Hepatic stellate cell (primary cell): ENCODE measurements around the gene BROX.
A peak's percentile ranks its signal among the peaks of the same experiment; 100 is the strongest.
"Not testable (repeated sequence)": the region's sequence is repeated elsewhere in the genome, so short reads cannot be mapped to it uniquely, and the experiment has no call there.

Experiments
- DNase-seq: peaks from one replicate; pipeline ENCODE4 v3.0.0; 2011; ENCODE audit warnings: low spot score

BROX gene, protein sequence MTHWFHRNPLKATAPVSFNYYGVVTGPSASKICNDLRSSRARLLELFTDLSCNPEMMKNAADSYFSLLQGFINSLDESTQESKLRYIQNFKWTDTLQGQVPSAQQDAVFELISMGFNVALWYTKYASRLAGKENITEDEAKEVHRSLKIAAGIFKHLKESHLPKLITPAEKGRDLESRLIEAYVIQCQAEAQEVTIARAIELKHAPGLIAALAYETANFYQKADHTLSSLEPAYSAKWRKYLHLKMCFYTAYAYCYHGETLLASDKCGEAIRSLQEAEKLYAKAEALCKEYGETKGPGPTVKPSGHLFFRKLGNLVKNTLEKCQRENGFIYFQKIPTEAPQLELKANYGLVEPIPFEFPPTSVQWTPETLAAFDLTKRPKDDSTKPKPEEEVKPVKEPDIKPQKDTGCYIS

DNA sequence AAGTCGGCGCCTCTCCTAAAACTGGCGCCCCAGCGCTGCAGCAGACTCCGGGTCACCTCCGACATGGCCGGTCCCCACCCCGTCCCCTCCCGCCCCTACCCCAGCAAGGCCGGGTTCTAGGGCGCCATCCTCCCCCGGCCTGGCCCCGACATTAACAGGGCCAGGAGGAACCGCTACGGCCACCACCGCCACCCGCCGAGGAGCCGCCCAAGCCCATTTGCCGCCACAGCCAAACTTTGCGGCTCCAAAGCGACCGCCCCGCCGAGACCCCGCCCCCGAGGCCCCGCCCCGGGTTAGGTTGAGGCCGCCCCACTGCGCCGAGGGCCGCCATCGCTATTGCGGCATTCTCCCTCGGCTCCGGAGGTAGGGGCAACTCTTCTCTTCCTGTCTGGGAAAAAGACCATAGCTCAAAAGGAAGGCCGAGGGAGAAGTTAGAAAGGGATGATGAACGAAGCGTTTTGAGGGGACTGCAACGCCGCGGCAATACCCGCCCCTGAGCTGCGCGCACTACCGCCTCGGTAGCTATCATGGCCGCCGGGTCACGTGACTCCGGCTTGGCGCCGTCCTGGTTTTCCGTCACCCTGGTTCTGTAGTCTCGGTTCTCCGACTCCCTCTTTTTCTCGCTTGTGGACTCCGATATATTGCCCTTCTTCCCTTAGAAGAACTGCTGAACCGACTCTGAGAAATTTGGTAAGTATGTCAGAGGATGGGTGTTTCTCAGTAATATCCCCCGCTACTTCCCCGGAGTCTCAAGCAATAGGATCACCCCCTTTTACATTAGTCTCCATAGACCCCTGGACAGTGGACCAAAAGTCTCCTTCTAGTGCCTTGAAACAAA, at the start of gene BROX, which contains the start of gene AIDA:
Gene BROX, plus strand, starts transcription at position 312 of the 838 bp plus-strand sequence. CDS start 3,136 bp downstream, outside the sequence.
Gene AIDA, minus strand, starts transcription at position 239 of the 838 bp plus-strand sequence. Its CDS starts 174 bp downstream, at position 65.
- DNase-seq, result peak; percentile 89

DNA sequence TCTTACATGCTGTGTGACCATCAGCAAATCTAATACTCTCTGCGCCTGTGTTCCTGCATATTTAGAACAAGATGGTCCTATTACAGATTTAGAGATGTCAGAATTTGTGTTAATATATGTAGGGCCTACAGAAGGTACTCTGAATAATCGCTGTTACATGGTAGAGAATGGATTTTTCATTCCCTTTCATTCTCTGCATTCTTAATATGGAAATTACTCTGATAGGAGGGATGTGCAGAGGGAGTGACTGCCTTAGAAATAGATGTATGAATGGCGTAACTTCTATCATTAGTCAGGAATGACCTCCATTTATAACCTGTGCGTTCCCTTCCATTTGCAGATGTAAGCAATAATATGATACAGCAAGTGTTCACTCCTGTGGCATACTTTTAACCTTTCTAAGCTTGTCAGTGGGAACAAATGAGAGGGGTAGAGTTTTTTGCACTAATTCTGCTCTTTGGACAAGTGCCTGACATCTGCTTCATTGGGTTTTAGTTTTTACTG, 48.9 kb upstream of the BROX start:
- DNase-seq, result no peak

DNA sequence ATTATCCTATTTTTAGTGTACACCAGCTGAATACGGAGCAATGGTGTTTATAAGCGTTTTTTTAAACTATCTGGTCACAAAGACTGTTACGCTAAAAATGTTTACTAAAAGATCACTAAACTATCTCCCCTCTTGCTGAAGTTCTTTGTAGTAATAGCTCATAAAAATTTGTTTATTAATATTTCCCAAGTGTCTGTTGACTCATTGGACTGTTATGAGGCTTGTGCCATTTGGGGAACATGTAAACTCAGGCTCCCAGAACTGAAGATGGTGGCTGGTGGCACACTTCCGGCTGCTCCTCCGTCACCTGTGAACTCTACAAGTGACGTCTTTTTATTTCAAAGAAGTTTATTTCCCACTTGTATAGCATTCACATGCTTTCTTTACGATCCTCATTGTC, 46.4 kb upstream of the BROX start:
- no peak for DNase-seq

DNA sequence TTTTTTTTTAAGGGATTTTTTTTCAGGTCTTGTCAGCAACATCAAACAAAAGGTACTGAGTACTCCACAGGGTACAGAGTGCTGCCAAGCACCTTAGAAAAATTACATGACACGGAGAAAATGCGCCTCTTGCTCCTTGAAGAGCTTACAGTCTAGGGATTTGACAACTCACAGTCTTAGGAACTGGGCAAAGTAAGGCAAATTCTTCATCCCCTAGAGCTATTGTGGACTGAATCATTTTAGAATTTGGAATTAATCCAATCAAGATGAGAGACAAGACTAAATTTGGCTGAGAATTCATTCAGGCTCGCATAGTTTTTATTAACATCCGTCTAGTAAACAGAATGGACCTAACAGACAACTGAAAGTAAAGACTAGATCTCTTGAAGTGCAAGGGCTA, 44.2 kb upstream of the BROX start:
- DNase-seq, result not testable (repeated sequence)

DNA sequence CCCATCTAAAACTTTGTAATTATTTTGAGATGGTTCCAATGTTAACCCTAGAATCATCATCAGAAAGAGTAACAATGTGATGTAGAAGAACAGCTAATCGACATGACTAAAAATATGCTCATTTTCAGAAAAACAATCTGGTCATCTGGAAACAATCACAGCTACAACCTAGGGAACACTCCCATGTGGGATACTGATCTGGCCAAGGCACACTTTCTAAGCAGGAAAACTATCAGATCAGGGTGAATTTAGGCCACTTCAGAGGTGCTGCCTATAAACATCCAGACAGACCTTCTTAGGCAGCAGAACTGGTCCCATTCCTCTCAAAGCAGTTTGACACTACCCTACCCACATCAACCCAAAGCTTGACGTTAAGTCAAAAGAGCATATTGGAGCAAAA, 43.3 kb upstream of the BROX start:
- DNase-seq, result not testable (repeated sequence)

DNA sequence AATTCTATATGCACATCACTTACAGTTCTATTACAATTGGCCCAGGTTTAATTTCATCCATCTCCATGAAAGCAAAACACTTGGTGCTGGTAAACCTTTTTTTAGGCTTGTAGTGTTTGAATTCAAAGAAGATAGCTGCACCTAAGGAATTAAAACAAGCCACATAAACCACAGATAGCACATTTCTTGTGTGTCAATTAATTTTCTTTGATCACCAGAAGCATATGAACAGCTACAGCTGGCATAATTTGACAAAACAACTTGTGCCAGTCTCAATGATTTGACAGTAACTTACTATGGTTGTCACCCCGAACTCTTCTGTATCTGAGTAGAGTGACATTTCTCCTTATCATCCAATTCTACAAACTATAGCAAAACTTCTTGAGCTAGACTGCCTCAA, 42.3 kb upstream of the BROX start:
- DNase-seq, result no peak

DNA sequence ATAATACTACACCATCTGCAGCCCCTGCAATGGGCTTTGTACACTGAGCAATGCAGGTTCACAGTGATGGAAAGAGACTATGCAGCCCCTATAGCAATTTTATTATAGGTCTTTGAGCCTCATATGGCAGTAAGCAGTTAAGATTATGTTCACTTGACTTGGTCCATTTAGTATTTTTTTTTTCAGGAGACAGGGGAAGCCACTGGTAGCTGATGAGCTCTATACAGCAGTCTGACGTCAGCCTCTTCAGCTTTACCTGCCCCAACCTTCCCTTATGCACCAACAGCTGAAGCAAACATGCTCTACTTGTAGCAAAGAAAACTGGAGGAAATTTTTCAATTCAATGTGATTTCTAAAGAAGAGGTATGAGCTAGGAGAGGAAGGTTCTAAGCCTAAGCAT, 32.3 kb upstream of the BROX start:
- DNase-seq, result no peak

DNA sequence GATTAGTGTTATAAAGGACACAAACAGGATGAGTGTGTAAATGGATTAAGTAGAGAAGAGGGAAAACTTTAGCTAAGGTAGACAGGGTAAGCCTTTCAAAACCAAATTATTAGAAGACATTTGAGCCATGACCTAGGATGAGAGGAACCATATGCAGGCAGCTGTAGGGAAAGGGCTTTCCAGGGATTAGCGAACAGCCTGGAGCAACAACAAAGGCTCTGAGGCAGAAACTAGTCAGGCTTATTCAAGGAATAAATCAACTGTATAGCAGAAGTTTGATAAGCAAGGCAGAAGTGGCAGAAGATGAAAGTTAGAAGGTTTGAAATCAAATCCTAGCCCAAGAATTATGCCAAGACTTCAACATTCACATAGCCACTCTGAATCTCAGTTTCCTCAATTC, 21.3 kb upstream of the BROX start:
- no peak for DNase-seq

DNA sequence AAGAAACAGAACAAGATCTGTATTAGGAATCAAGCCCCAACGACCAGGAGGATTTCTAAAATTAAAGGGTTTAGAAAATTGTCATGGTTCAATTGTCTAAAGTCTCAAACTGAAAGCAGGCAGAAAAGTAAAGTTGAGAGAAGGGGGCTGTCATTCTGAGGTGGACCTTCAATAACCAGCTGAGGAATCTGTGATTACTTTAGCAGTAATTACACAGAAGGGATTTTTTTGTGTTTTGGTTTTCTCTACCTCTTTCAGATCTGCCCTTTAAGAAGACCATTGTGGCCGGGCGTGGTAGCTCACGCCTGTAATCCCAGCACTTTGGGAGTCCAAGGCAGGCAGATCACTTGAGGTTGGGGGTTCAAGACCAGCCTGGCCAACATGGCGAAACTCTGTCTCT, 17.4 kb upstream of the BROX start:
- no peak for DNase-seq

DNA sequence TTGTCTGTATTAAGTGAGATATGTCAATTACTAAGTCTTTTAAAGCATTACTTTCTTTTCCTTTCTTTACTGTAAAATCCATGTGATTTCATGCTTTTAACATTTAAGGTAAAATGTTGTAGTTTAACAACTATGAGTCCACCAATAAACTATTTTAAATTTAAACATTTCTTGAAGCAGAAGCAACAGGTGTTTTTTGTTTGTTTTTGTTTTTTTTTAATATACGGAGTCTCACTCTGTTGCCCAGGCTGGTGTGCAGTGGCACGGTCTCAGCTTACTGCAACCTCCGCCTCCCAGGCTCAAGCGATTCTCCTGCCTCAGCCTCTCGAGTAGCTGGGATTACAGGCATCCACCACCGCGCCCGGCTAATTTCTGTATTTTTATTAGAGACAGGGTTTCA, 15.6 kb upstream of the BROX start:
- no peak for DNase-seq

DNA sequence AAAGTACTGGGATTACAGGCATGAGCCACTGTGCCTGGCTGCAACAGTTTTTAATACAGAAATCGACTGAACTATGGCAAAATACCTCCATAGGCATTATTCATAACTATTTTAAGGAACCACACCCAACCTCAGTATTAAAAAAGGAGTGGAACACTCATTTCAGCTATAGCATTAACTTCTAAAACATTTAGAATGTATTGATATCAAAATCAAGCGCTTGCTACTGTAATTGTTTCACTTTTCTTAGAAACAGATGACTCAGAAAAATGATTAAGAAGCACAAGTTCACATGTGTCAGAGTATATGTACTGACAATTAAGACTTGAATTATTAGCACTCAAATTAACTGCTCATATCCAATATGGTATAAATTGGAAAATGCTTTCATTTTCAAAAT, 15.2 kb upstream of the BROX start:
- DNase-seq, result no peak

DNA sequence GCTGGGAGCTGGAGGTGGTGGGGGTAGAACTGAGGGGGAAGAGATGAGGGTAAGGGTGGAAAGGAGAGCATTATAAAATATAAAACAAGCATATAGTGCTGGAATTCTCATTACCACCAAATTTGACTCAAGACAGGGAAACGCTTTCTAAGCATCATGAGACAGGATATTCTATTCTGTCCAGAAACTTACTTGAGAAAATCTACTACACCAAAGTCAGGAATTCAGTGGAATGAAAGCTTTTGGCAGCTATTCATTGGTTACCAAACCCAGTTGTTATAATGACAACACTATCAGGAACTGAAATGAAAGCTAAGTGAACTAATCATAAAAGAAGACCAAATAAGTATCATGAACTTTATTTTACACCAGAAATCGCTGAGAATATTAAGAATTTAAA, 14.5 kb upstream of the BROX start:
- DNase-seq, result no peak

DNA sequence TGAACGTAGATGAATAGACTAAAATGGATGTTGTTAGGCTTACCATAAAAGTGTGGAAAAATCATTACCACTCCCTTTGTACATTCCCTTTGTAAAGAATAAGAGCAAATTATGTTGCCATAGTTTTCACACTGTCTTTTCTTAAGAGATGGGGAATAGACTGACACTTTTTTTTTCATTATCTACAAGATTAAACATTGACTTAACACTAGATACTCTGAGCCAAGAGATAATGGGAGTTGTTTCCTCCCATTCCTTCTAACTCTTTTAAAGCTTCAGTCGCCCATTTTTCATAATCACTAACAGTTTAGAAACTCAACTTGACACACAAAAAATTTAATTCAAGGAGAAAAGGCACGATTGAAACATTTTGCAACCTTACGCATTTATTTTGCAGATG, 10.2 kb upstream of the BROX start:
- DNase-seq, result no peak

DNA sequence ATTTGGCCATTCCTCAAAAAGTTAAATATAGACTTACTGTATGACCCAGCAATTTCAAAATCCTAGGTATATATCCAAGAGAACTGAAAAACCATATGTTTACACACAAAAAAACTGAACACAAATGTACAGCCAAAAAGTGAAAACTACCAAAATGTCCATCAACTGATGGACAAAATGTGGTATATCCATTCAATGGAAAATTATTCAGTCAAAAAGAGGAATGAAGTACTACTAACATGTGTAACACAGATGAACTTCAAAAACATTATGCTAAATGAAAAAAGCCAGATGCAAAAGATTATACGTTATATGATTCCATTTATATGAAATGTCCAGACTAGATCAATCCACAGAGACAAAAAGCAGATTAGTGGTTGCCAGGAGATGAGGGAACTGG, 8.1 kb upstream of the BROX start:
- DNase-seq, result no peak

DNA sequence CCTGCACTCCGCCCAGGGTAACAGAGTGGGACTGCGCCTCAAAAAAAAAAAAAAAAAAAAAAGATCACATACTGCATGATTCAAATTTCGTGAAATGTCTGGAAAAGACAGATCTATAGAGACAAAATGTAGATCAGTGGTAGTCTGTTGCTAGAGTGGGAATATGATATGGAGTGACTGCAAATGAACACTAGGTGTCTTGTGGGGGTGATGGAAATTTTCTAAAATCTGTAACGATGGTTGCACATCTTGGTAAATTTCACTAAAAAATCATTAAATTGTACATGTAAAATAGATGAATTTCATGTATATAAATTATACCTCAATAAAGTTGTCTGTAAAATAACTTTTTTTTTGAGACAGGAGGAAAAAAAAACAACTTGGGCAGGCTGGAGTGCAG, 5.5 kb upstream of the BROX start:
- DNase-seq, result no peak

DNA sequence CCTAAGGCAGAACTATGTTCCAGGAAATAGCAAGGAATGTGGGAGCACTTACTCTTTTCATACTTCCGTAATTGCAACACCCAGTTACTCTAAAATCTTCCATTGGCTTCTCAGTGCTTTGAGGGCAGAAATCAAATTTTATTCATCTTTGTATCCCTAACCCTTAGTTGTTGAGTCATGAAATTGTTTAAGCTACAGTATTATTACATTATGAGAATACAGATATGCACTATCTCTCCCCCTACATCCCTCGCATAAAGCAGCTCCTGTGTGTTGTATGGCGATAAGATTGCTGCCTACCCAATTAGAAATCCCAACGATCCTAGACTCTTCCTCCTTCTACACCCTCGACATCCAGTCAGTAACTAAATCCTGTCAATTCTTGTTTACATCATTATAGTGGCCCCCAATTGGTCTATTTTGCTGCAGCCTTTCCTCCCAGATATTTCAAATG, 2.6 kb upstream of the BROX start:
- no peak for DNase-seq

DNA sequence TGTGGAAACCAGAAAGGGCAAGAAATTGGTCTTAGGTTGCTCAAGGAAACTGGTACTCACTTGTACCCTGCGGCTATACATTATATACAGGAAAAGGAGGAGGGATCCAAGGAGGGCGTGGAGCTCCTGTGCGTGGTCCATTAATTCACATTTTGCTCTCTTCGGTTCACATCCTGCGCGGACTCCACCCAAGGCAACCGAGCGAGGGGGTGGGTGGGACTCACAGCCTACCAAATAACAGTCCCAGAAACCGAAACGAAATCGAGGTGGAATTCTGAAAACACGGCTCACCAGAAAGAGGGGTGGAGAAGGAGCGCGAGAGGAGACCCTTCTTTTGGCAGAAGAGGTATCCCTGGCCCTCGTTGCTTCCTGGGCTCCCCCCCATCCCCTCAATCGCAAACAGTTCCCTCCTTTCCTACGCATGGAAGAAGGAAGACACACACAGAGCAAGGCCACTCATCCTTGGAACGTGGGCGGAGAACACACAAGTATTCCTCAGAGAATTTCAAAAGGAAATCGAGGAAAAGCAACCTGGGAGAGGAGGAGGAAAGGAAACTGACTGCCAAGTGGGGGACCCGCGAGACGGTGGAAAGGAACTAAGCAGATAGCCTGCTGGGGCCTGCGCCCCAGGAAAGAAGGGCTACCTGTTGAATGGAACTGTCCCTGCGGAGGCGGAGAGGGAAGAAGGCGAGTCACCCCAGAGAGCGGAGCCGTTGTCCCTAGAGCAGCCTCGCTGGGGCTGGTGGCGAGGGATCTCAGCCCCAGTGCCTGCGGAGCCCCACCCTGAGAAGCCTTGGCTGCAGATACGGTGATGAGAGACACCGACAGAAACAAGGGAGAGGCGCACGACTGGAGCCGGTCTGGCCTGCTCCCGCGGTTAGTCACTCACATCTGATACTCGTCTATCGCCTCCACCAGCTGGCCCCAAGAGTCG, 778 bp upstream of the BROX start:
- peak; percentile 72 for DNase-seq

DNA sequence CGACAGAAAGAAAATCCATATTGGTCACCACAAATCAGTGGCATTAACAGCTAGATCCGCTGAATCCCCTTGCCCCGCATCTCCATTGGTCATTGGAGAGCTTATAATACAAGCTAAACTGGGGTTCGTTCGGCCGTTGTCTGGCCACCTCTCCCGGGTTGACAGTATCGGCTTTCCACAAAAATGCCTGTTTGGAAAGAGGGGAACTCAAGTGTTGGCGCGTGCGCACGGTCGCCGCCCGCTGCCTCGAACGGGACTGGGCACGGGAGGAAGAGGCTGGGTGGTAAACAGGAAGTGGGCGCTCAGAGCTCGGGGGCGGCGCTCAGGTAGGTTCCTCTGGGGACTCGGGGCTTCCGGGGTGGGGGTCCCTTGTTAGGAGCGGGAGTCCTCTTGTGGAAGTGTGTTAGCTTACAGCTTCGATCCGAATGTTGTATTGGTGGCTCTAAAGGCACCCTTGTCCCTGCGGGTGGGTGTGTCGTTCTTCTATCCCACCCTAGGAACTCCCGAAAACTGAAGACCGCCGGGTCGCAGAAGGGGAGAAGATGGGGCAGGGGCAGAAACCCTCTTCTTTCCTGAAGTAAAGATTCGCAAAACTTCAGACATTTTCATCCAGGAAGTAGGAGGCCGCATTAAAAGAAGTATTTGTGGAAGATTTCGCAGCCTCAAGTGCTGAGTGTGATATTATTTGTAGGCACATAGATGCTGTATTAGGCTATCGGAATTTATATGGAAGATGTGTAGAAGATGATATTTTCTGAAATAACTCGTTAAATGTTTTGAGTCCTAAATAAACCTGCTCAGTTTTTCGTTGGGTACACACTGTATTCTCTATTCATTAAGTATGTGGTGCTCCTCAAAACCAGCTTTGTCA, 962 bp downstream of the BROX start:
- DNase-seq, result peak; percentile 92

DNA sequence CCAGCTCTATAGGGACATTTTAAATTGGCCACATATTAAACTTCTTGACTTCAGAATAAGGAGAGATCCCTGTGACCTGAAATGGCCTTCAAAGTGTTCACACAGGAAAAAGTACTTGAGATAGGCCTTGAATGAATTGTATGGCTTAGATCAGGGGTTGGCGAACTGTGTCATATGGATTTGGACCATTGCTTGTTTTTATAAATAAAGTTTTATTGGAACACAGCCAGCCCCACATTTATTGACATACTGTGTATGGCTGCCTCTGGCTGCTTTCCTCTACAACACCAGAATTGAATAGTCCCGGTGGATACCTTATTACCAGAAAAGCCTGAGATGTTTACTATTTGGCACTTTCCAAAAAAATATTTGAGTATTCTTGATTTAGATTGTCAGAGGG, 4.0 kb downstream of the BROX start:
- DNase-seq, result no peak

DNA sequence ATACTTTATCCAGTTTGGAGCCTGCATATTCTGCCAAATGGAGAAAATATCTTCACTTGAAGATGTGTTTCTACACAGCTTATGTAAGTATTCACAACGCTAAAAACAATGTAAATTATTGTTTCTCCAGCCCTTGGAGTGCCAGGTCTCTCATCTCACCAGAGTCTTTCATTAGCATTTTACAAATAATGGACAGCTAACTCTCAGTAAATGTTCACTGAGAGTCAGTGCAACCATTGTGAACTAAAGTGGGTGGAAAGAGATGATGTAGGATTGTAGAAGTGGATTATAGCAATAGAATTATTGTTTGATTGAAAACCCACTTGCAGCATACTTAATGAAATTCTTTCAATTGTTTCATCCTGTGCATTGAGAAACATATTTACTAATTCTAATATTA, 16.4 kb downstream of the BROX start:
- DNase-seq, result no peak

DNA sequence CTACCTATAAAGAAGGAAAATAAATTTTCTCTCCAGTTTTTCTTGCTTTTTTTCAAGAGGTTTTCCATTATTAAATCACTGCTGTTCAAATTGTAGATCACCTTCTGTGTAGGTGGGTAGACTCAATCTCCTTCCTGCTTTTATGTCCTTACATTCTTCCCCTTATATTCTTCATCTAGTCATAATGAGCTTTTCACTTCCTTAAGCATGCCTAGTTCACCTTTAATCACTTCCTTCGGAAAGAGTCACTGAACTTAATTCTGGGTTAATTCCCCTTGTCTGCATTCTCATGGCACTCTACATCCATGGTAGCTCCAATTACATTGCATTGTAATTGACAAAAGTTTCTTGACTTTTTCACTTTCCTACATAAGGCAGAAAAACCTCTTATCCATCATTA, 18.5 kb downstream of the BROX start:
- DNase-seq, result no peak
